CD8-positive, alpha-beta memory T cell (primary cell): Measurements from ENCODE around the gene RMI2. TPM values are rescaled to one million over a fixed set of nuclear protein-coding genes. Genes with fewer than 3 reads are reported as not detected.
A peak's percentile ranks its signal among the peaks of the same experiment; 100 is the strongest.
"Not testable (repeated sequence)": the region's sequence is repeated elsewhere in the genome, so short reads cannot be mapped to it uniquely, and the experiment has no call there.

Experiments used
- CTCF ChIA-PET: fragments of 350-600 bp; sonication (Branson Sonifier 250); formaldehyde crosslinking; loops from one replicate; lab custom pipeline; 2021; ENCODE audit warnings: antibody characterized with exemption; lab: Charles Lee
- POLR2A ChIA-PET: fragments of 350-600 bp; sonication (Branson Sonifier 250); formaldehyde crosslinking; loops from one replicate; lab custom pipeline; 2021; ENCODE audit warnings: antibody characterized with exemption; lab: Charles Lee
- DNase-seq, 5 donors: peaks; one replicate each; pipeline versions ENCODE4 v3.0.0 to v3.0.0-alpha.2; 2020 to 2022; ENCODE audit warnings: mixed read lengths in 1 of 5
- H3K27ac ChIP-seq: one replicate; pipeline ENCODE4 v1.7.0; 2013; ENCODE audit warnings: low read depth, mild to moderate bottlenecking, low read length, moderate library complexity
- H3K27me3 ChIP-seq: 2 replicates; pipeline ENCODE4 v1.7.0; 2013; ENCODE audit warnings: low read length, mild to moderate bottlenecking; ENCODE audit not compliant: insufficient read depth, poor library complexity, severe bottlenecking
- H3K36me3 ChIP-seq: 2 replicates; pipeline ENCODE4 v1.7.0; 2013; ENCODE audit warnings: mild to moderate bottlenecking, low read length, moderate library complexity; ENCODE audit not compliant: insufficient read depth
- H3K4me1 ChIP-seq: 2 replicates; pipeline ENCODE4 v1.7.0; 2013; ENCODE audit warnings: mild to moderate bottlenecking, low read length, moderate library complexity; ENCODE audit not compliant: insufficient read depth
- H3K4me3 ChIP-seq: 2 replicates; pipeline ENCODE4 v1.7.0; 2013; ENCODE audit warnings: mild to moderate bottlenecking, low read length
- H3K9me3 ChIP-seq: 2 replicates; pipeline ENCODE4 v1.7.0; 2013; ENCODE audit warnings: mild to moderate bottlenecking, low read length
- H3K27ac Mint-ChIP-seq, 8 donors: one replicate each; pipeline ENCODE4 v1.8.0; 2020 to 2021; ENCODE audit warnings: mixed read lengths in 8 of 8, mild to moderate bottlenecking in 6 of 8, inconsistent platforms in 3 of 8, moderate library complexity in 3 of 8
- H3K27me3 Mint-ChIP-seq, 2 donors: one replicate each; pipeline ENCODE4 v1.8.0; 2020 to 2021; ENCODE audit warnings: mixed read lengths in 2 of 2, mild to moderate bottlenecking in 1 of 2, moderate library complexity in 1 of 2
- H3K36me3 Mint-ChIP-seq, 3 donors: one replicate each; pipeline ENCODE4 v1.8.0; 2020 to 2021; ENCODE audit warnings: mixed read lengths in 3 of 3, inconsistent platforms in 1 of 3, mild to moderate bottlenecking in 1 of 3
- H3K4me1 Mint-ChIP-seq, 3 donors: one replicate each; pipeline ENCODE4 v1.8.0; 2020 to 2021; ENCODE audit warnings: mixed read lengths in 3 of 3, inconsistent platforms in 1 of 3, mild to moderate bottlenecking in 1 of 3
- H3K4me3 Mint-ChIP-seq, 7 donors: one replicate each; pipeline ENCODE4 v1.8.0; 2020 to 2021; ENCODE audit warnings: mixed read lengths in 7 of 7, mild to moderate bottlenecking in 6 of 7, moderate library complexity in 4 of 7, inconsistent platforms in 2 of 7
- H3K9me3 Mint-ChIP-seq, 5 donors: one replicate each; pipeline ENCODE4 v1.8.0; 2020 to 2022; ENCODE audit warnings: mixed read lengths in 5 of 5, mild to moderate bottlenecking in 3 of 5, moderate library complexity in 2 of 5, inconsistent platforms in 1 of 5
- polyA plus RNA-seq: library from polyadenylated mRNA; unstranded; fragments of 300-500 nt; fragmentation: Illumina TruSeq; gene quantifications from one replicate; pipeline ENCODE4 v1.2.3, GENCODE V29; 2021
- total RNA-seq, 2 experiments: library from RNA; stranded (reverse); gene quantifications; one replicate each; pipeline ENCODE4 v1.2.3, GENCODE V29; 2021

Gene RMI2
- total and polyA plus RNA-seq, 3 experiments from 2014 or later, result 1.1 to 38.3 (median 37.0) TPM

DNA sequence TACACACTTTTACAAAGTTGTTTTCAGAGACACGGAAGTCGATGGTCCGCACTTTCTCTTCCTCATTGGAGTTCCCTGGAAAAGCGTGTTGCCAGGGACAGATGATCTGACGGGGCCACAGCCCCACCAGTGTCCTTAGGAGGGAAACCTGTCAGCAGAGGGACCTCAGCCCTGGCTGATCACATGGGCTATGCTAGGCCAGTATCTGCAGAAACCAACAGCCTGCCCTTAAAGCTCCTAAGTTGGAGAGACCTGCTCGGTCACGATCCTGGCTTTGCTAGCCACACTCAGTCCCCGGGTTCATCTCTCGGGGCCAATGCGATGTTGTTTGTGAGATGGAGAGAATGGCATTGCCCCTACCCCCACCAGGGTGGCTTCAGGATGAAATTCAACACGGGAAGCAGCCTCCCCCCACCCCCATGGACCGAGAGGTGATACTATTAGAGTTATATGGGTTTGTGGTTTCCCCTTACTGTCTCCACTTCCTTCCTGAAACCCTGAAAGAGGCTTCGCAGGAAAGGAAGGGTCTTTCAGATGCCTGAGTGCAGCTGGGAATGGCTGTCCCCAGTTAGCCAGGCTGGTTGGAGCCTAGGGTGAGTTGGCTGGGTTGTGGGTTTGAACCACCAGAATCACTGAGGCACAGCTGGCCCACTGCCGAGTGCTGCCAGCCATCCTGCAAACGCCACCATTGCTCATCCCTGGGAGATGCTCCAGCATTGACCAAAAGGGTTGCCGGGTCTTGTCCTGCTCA is 16.6 kb downstream of the RMI2 start:
- no peaks in the 10 kb centered on the region for H3K36me3 Mint-ChIP-seq
- ChIA-PET POLR2A (interaction anchor here (1.0 kb wide), 1 partner anchor 9 kb away, joined by 3 read pairs; no protein-coding TSS in a partner anchor), CTCF (interaction anchor here (1.6 kb wide), 1 partner anchor 10 kb away, joined by 3 read pairs; no protein-coding TSS in a partner anchor)
- no peaks in the 10 kb centered on the region for H3K36me3 ChIP-seq
- peaks cover 33 to 37% (median 33%) of the 10 kb centered on the region in 3 donors for H3K4me1 Mint-ChIP-seq
- peak in 3 of 5 donors; percentile 13 to 60 (median 55) for DNase-seq
- no peaks in the 10 kb centered on the region for H3K9me3 Mint-ChIP-seq
- peak overlapping the region; percentile 30 for H3K4me3 ChIP-seq
- peak overlapping the region; percentile 50 to 88 (median 81) for H3K4me3 Mint-ChIP-seq
- peaks cover 35% of the 10 kb centered on the region for H3K4me1 ChIP-seq
- peaks cover 26 to 38% of the 10 kb centered on the region in 2 donors for H3K27me3 Mint-ChIP-seq
- H3K27me3 ChIP-seq, result peaks cover 6% of the 10 kb centered on the region
- H3K27ac Mint-ChIP-seq, result peak overlapping the region in 2 of 8 donors; percentile 29 to 68
- no peaks in the 10 kb centered on the region for H3K9me3 ChIP-seq
- H3K27ac ChIP-seq, result no peak overlapping the region

DNA sequence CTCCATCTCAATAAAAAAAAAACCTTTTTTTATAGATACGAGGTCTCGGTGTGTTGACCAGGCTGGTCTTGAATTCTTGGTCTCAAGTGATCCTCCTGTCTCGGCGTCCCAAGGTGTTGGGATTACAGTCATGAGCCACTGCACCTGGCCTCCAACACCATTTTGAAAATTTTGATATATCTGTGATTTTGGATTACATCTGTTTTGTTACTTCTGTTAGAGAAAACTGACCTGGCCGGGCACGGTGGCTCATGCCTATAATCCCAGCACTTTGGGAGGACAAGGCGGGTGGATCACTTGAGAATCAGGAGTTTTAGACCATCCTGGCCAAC is 18.6 kb downstream of the RMI2 start:
- Mint-ChIP-seq H3K4me3 (no peak overlapping the region), H3K4me1 (peaks cover 30 to 31% (median 30%) of the 10 kb centered on the region in 3 donors)
- POLR2A ChIA-PET, result no interaction called here

DNA sequence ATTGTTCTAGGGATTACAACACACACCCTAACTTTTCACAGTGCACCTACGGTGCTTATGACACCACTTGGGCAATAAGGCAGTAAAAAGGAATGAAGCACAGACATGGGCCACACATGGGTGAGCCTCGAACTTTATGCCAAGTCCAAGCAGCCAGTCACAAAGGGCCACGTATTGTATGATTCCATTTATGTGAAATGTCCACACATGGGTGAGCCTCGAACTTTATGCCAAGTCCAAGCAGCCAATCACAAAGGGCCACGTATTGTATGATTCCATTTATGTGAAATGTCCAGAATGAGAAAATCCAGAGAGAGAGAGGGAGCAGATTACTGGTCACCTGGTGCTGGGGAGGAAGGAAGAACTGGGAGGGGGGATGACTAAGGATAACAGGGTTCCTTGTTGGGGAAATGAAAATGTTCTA is 22.2 kb downstream of the RMI2 start:
- H3K36me3 ChIP-seq, result no peaks in the 10 kb centered on the region

More for the DNA sequence above, 18.6 kb downstream of the RMI2 start:
- H3K27ac Mint-ChIP-seq, result no peak overlapping the region
- no peaks in the 10 kb centered on the region for H3K27me3 ChIP-seq
- H3K36me3 Mint-ChIP-seq, result no peaks in the 10 kb centered on the region
- peaks cover 31% of the 10 kb centered on the region for H3K4me1 ChIP-seq
- no peak overlapping the region for H3K4me3 ChIP-seq
- H3K9me3 ChIP-seq, result no peaks in the 10 kb centered on the region
- H3K27me3 Mint-ChIP-seq, result peaks cover 19 to 25% of the 10 kb centered on the region in 2 donors
- no peak overlapping the region for H3K27ac ChIP-seq
- no peak for DNase-seq
- no peaks in the 10 kb centered on the region for H3K36me3 ChIP-seq
- H3K9me3 Mint-ChIP-seq, result no peaks in the 10 kb centered on the region
- CTCF ChIA-PET, result no interaction called here

DNA sequence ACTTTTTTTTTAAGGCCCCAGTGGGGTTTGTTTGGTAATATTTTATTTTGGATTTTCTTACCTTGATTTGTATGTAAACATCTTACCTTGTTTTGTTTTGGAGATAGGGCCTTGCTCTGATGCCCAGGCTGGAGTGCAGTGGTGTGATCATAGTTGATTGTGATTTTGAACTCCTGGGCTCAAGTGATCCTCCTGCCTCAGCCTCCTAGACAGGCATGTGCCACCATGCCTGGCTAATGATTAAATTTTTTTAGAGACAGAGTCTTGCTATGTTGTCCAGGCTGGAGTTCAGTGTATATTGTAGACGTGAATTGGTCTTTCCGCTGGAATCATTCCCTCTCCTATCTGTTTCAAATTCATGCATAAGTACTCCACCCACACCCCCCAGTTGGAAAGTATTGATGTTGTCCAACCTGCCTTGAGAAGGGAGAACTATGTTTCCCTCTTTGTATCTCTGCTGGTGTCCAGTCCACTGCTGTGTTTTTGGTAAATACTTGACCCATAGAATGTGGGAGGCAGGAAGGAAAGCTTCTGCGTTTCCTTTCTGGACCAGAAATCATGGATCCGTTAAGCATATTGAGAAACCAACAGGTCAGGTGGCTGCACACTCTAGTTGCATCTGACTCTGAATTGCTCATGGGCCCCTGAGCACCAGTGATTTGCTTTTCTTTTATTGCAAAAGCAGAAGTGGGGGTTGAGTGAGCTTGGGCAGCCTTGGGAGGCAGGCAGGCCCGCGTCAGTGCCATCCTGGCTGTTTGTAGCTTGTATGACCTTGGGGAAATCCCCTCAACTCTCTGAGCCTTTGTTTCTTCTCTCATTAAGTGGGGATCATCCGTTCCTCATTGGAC is 25.0 kb downstream of the RMI2 start:
- Mint-ChIP-seq H3K9me3 (no peaks in the 10 kb centered on the region), H3K27me3 (peaks cover 0 to 2% of the 10 kb centered on the region in 2 donors), H3K4me3 (no peak overlapping the region), H3K4me1 (peaks cover 0 to 3% (median 3%) of the 10 kb centered on the region in 3 donors), H3K36me3 (no peaks in the 10 kb centered on the region), H3K27ac (no peak overlapping the region)
- Histone ChIP-seq H3K36me3 (no peaks in the 10 kb centered on the region), H3K4me3 (no peak overlapping the region), H3K9me3 (no peaks in the 10 kb centered on the region), H3K4me1 (no peaks in the 10 kb centered on the region), H3K27ac (no peak overlapping the region), H3K27me3 (no peaks in the 10 kb centered on the region)
- ChIA-PET POLR2A (interaction anchor here (0.6 kb wide), 2 partner anchors 50 to 407 kb away, joined by 3 read pairs; no protein-coding TSS in a partner anchor), CTCF (interaction anchor here (0.8 to 4.5 kb wide), 2 partner anchors 11 to 406 kb away, joined by 3 to 18 read pairs; no protein-coding TSS in a partner anchor)
- DNase-seq, result no peak

More for the DNA sequence above, 22.2 kb downstream of the RMI2 start:
- H3K9me3 Mint-ChIP-seq, result no peaks in the 10 kb centered on the region
- peaks cover 11 to 13% (median 12%) of the 10 kb centered on the region in 3 donors for H3K4me1 Mint-ChIP-seq
- H3K27ac ChIP-seq, result no peak overlapping the region
- DNase-seq, result no peak
- H3K27me3 ChIP-seq, result no peaks in the 10 kb centered on the region
- CTCF ChIA-PET, result no interaction called here
- POLR2A ChIA-PET, result no interaction called here
- H3K4me3 Mint-ChIP-seq, result no peak overlapping the region
- no peaks in the 10 kb centered on the region for H3K36me3 Mint-ChIP-seq
- H3K9me3 ChIP-seq, result no peaks in the 10 kb centered on the region
- H3K27me3 Mint-ChIP-seq, result peaks cover 0 to 2% of the 10 kb centered on the region in 2 donors
- peaks cover 10% of the 10 kb centered on the region for H3K4me1 ChIP-seq
- no peak overlapping the region for H3K4me3 ChIP-seq
- H3K27ac Mint-ChIP-seq, result peak overlapping the region in 1 of 8 donors; percentile 81

DNA sequence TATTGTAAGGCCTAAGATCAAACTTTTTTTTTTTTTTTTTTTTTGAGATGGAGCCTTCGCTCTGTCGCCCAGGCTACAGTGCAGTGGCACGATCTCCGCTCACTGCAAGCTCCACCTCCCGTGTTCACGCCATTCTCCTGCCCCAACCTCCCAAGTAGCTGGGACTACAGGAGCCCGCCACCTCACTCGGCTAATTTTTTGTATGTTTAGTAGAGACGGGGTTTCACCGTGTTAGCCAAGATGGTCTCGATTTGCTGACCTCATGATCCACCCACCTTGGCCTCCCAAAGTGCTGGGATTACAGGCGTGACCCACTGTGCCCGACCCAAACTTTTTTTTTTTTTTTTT is 25.6 kb downstream of the RMI2 start:
- CTCF ChIA-PET, result interaction anchor here (0.7 to 4.5 kb wide), 3 partner anchors 11 to 407 kb away, joined by 3 to 18 read pairs (median 4); no protein-coding TSS in a partner anchor
- not testable (repeated sequence) for H3K4me3 Mint-ChIP-seq, H3K9me3 Mint-ChIP-seq, H3K4me3 ChIP-seq, H3K27ac ChIP-seq, H3K4me1 Mint-ChIP-seq, H3K27ac Mint-ChIP-seq, H3K27me3 Mint-ChIP-seq, H3K9me3 ChIP-seq, H3K36me3 ChIP-seq, H3K27me3 ChIP-seq, H3K36me3 Mint-ChIP-seq, H3K4me1 ChIP-seq, DNase-seq
- POLR2A ChIA-PET, result interaction anchor here (0.6 kb wide), 1 partner anchor 406 kb away, joined by 3 read pairs; no protein-coding TSS in a partner anchor

DNA sequence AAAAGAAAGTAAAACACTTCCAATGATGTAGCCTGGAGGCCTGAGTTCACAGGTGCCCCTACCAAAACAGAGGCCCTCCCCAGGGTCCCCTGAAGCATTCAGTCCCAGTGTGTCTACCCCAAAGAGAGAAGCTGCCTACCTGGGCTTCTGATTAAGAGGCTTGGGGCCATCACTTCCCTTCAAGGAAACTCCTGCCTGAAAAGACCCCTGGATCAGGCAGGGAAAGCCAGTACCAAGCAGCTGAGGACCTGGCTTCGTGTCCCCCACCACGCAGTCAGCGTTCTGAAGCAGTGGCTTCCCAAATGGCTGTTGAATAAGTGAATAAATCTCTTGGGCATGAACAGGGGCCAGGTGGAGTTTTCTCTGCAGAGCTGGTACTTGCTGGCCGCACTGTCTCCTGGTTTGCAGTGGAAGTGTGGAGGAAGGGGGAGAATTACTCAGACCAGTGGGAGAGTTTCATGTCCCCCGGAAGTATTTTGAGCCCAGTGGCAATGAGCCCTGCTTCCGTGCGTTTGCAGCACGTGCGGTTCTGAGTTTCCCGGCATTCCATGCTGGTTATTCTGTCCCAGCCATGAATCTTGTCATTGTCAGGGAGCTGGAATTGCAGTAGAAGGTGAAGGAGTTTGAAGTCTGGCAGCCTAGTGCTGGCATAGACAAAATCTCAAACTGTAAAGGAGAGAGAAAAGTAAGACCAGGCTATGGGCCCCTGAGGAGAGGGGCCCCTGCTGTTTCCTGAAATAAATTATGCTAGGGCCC is 27.0 kb downstream of the RMI2 start:
- CTCF ChIA-PET, result interaction anchor here (0.6 to 4.5 kb wide), 10 partner anchors 10 to 408 kb away, joined by 3 to 18 read pairs (median 3); partner anchors contain the start of gene SOCS1
- peak overlapping the region in 1 of 8 donors; percentile 60 for H3K27ac Mint-ChIP-seq
- no peaks in the 10 kb centered on the region for H3K27me3 ChIP-seq
- H3K4me3 Mint-ChIP-seq, result no peak overlapping the region
- H3K36me3 ChIP-seq, result no peaks in the 10 kb centered on the region
- no peaks in the 10 kb centered on the region for H3K9me3 Mint-ChIP-seq
- H3K27ac ChIP-seq, result no peak overlapping the region
- POLR2A ChIA-PET, result no interaction called here
- no peak for DNase-seq
- H3K4me1 Mint-ChIP-seq, result peaks cover 0 to 3% (median 3%) of the 10 kb centered on the region in 3 donors
- H3K4me3 ChIP-seq, result no peak overlapping the region
- no peaks in the 10 kb centered on the region for H3K4me1 ChIP-seq
- H3K27me3 Mint-ChIP-seq, result peaks cover 0 to 3% of the 10 kb centered on the region in 2 donors
- peaks cover 0 to under 1% (median 0%) of the 10 kb centered on the region in 3 donors for H3K36me3 Mint-ChIP-seq
- H3K9me3 ChIP-seq, result no peaks in the 10 kb centered on the region

DNA sequence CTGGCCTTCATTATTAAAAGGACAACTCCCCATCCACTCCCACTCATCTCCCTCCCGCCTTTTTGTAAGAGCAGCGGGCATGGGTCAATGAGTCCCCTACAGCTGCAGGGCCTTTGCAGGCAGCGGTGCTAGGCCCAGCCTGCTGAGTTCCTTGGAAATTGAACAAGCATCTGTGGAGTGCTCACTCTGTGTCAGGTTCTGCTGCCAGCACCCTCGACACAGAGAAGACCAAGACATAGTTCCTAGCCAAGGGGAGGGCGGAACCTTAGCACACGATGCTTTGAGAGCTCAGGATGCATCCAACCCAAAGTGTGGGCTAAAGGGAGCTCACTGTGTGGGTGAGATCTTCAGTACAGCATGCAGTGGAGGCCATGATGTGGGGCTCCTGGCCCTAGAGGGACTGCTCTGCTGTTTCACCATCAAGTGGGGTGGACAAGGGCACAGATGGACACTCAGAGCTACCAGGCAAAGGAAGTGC is 27.6 kb downstream of the RMI2 start:
- Mint-ChIP-seq H3K4me1 (peaks cover 0 to 3% (median 3%) of the 10 kb centered on the region in 3 donors), H3K9me3 (no peaks in the 10 kb centered on the region), H3K27me3 (peaks cover 0 to 3% of the 10 kb centered on the region in 2 donors), H3K27ac (no peak overlapping the region), H3K36me3 (peaks cover 0 to 6% (median 0%) of the 10 kb centered on the region in 3 donors), H3K4me3 (no peak overlapping the region)
- CTCF ChIA-PET, result interaction anchor here (1.4 to 4.5 kb wide), 5 partner anchors 10 to 409 kb away, joined by 3 to 18 read pairs (median 3); partner anchors contain the start of gene SOCS1
- H3K4me1 ChIP-seq, result no peaks in the 10 kb centered on the region
- no peak overlapping the region for H3K27ac ChIP-seq
- no peaks in the 10 kb centered on the region for H3K27me3 ChIP-seq
- H3K9me3 ChIP-seq, result no peaks in the 10 kb centered on the region
- no peak overlapping the region for H3K4me3 ChIP-seq
- POLR2A ChIA-PET, result no interaction called here
- DNase-seq, result no peak
- no peaks in the 10 kb centered on the region for H3K36me3 ChIP-seq
